Measurements from ENCODE around the gene SERPING1. TPM values are rescaled to one million over a fixed set of nuclear protein-coding genes. Genes with fewer than 3 reads are reported as not detected.
"Not testable (repeated sequence)": the region's sequence is repeated elsewhere in the genome, so short reads cannot be mapped to it uniquely, and the experiment has no call there.

Gene SERPING1
- polyA plus RNA-seq, 6 donors from 2014 or later: 0.82 TPM; not detected in 5

- no peak overlapping the region for H3K27ac Mint-ChIP-seq
These were observed 48.2 kb downstream of the SERPING1 start for GRCh38 chr11:57645689-57646085.

DNA sequence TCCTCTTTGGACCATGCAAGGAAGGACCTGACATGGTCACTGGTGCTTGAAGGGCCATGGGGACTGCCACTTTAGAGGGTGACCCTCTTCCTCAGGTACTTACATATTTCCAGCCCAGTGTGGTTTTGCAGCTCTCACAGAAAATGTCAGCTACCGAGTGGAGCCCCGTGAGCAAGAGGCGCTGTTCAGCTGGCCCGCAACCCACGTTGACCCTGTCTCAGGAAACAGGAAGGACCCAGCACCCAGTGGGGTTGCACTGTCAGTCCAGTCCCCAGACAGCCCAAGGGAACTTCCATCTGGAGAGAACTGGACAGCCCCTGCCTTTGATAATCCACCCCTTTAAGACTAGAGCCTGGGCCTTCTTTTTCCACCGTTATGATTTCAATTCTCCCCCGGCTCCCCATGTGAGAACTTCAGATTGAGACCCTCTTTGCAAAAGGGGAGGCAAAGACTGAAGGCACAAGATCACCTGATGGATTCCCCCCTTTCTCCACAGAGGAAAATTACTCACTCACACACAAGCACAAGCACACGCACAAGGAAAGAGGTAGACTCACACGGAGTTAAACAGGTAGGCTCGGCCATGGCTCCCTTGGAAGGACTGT is 48.8 kb downstream of the SERPING1 start:
- H3K4me3 Mint-ChIP-seq: peak overlapping the region in 6 of 8 donors; percentile 13 to 84 (median 49)
- DNase-seq (no peak), ATAC-seq (ENCODE audit: low read depth in 2 of 2) (no peak)
- peaks cover 35 to 54% (median 49%) of the 10 kb centered on the region in 3 donors for H3K4me1 Mint-ChIP-seq
- peaks cover 64 to 80% (median 69%) of the 10 kb centered on the region in 3 donors for H3K27me3 Mint-ChIP-seq
- peaks cover 0 to 4% (median 0%) of the 10 kb centered on the region in 7 donors for H3K9me3 Mint-ChIP-seq
- H3K36me3 Mint-ChIP-seq: peaks cover 0 to 9% of the 10 kb centered on the region in 2 donors
- H3K27ac Mint-ChIP-seq: peak overlapping the region in 2 of 6 donors; percentile 34 to 54

More at GRCh38 chr11:57645689-57646085, 48.2 kb downstream of the SERPING1 start:
- Mint-ChIP-seq H3K9me3 (peaks cover 0 to 4% (median 0%) of the 10 kb centered on the region in 7 donors), H3K27me3 (peaks cover 60 to 74% (median 62%) of the 10 kb centered on the region in 3 donors), H3K4me1 (peaks cover 35 to 54% (median 49%) of the 10 kb centered on the region in 3 donors), H3K36me3 (peaks cover 0 to 9% of the 10 kb centered on the region in 2 donors), H3K4me3 (peak overlapping the region in 1 of 8 donors; percentile 47)
- no peak for ATAC-seq (ENCODE audit: low read depth in 2 of 2)
- DNase-seq: no peak

DNA sequence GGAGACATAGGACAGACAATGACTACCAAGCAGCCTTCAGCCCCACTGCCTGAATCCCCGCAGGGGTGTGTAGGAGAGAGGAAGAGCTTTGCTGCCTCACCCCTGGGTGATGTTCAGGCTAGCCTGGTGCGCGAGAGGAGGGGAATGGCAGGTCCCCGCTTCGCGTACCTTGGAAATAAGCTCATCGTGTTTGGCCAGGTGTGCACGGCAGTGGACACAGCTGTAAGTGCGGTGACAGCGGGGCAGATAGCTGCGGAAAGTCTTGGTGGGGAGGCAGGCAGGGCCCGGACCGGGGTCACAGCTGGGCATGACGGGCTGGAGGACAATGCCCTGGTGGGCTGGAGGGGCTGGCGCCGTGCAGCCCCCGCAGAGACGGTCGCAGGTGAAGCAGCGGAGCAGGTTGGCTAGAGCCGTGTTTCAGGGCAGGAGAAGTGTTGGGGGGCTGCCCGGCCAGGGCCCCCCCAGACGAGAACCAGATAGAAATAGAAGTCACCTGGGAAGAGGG is 49.4 kb downstream of the SERPING1 start:
- DNase-seq (no peak), ATAC-seq (ENCODE audit: low read depth in 2 of 2) (no peak)
- Mint-ChIP-seq H3K4me1 (peaks cover 35 to 54% (median 49%) of the 10 kb centered on the region in 3 donors), H3K27ac (peak overlapping the region in 3 of 6 donors; percentile 34 to 77 (median 54)), H3K4me3 (peak overlapping the region in 6 of 8 donors; percentile 13 to 84 (median 52)), H3K9me3 (peaks cover 0 to 4% (median 0%) of the 10 kb centered on the region in 7 donors), H3K36me3 (peaks cover 0 to 9% of the 10 kb centered on the region in 2 donors), H3K27me3 (peaks cover 67 to 84% (median 71%) of the 10 kb centered on the region in 3 donors)

GRCh38 chr11:57647372-57647771 is 49.9 kb downstream of the SERPING1 start:
- Mint-ChIP-seq H3K27me3 (peaks cover 67 to 84% (median 71%) of the 10 kb centered on the region in 3 donors), H3K36me3 (peaks cover 0 to 9% of the 10 kb centered on the region in 2 donors), H3K4me3 (peak overlapping the region in 3 of 8 donors; percentile 4 to 54 (median 51)), H3K4me1 (peaks cover 35 to 59% (median 49%) of the 10 kb centered on the region in 3 donors), H3K9me3 (peaks cover 0 to 4% (median 0%) of the 10 kb centered on the region in 7 donors), H3K27ac (no peak overlapping the region)
- ATAC-seq (ENCODE audit: low read depth in 2 of 2) (no peak), DNase-seq (no peak)

DNA sequence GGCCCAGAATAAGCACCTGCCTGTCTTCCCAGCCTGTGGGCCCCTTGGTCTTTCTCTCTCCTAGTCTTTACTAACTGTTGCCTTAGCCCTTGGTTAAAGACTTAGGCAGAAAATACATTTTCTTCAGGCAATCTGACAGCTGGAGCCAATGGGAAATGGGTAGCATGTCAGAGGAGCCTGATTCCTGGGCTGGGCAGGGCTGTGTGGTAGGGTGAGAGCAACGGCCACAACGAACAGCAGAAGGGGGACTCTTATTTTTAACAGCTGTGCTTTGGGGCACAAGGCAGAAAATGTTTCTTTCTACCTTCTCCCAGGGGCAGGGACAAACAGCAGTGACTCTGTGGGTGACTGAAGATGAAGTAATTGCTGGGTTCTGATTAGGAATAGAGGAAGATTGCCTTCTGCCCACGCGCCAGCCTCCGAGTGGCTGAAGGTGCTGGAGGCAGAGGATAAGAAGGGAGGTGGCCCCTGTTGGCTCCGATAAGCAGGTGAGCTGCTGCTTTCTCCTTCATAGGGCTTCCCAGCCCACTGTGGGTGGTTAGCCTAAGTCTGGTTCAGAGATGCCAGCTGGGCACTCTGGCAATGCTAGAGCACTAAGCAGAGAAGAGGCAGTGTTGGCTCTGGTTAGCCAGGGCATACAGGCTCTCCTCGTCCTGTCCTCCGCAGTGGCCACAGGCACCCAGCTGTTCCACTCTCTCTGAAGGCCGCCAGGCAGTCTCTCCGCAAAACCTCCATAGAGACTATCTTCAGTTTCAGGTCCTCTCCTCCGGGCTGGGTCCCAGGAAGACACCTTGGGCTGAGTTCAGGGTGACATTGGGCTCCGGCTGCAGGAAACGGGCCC is 50.7 kb downstream of the SERPING1 start:
- peak overlapping the region in 3 of 6 donors; percentile 20 to 66 (median 24) for H3K27ac Mint-ChIP-seq

GRCh38 chr11:57648801-57649735 is 51.6 kb downstream of the SERPING1 start:
- Mint-ChIP-seq H3K4me3 (peak overlapping the region in 6 of 8 donors; percentile 50 to 77 (median 71)), H3K4me1 (peaks cover 35 to 69% (median 55%) of the 10 kb centered on the region in 3 donors), H3K9me3 (peaks cover 0 to 4% (median 0%) of the 10 kb centered on the region in 7 donors), H3K27me3 (peaks cover 59 to 72% (median 71%) of the 10 kb centered on the region in 3 donors), H3K36me3 (peaks cover 0 to 9% of the 10 kb centered on the region in 2 donors), H3K27ac (peak overlapping the region in 5 of 6 donors; percentile 16 to 91 (median 66))
- DNase-seq (no peak), ATAC-seq (ENCODE audit: low read depth in 2 of 2) (peak in 1 of 2 donors; percentile 19)

More for the DNA sequence above, 50.7 kb downstream of the SERPING1 start:
- Mint-ChIP-seq H3K36me3 (peaks cover 0 to 9% of the 10 kb centered on the region in 2 donors), H3K4me1 (peaks cover 35 to 67% (median 54%) of the 10 kb centered on the region in 3 donors), H3K4me3 (peak overlapping the region in 6 of 8 donors; percentile 22 to 77 (median 64)), H3K27me3 (peaks cover 67 to 81% (median 71%) of the 10 kb centered on the region in 3 donors), H3K9me3 (peaks cover 0 to 4% (median 0%) of the 10 kb centered on the region in 7 donors)
- ATAC-seq (ENCODE audit: low read depth in 2 of 2) (peak; percentile 9 to 10), DNase-seq (no peak)

- H3K4me3 Mint-ChIP-seq: peak within 1 kb of the TSS in 7 of 8 donors; percentile 25 to 77 (median 68)
- peaks cover 0 to 4% (median 0%) of the 10 kb centered on the region in 7 donors for H3K9me3 Mint-ChIP-seq
- peaks cover 51 to 65% (median 65%) of the 10 kb centered on the region in 3 donors for H3K27me3 Mint-ChIP-seq
- ATAC-seq (ENCODE audit: low read depth in 2 of 2) (peak; percentile 44 to 45), DNase-seq (no peak)
- H3K27ac Mint-ChIP-seq: peak within 1 kb of the TSS; percentile 24 to 91 (median 53)
- H3K4me1 Mint-ChIP-seq: peaks cover 35 to 62% (median 55%) of the 10 kb centered on the region in 3 donors
- peaks cover 0 to 9% of the 10 kb centered on the region in 2 donors for H3K36me3 Mint-ChIP-seq
These were observed 52.6 kb downstream of the SERPING1 start, which contains the start of gene YPEL4 for GRCh38 chr11:57649826-57650738. YPEL4 (minus strand) TSS chr11:57649912; CDS start chr11:57647107, 2,805 bp downstream.

DNA sequence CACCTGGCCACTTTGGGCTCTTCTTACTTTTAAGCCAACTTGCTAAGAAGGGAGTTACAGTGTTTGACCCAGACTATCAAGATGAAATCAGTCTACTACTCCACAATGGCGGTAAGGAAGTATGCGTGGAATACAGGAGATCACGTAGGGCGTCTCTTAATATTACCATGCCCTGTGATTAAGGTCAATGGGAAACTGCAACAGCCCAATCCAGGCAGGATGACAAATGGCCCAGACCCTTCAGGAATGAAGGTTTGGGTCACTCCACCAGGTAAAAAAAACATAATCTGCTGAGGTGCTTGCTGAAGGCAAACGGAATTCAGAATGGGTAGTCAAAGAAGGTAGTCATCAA is 53.2 kb downstream of the SERPING1 start:
- no peak overlapping the region for H3K4me3 Mint-ChIP-seq
- peaks cover 35 to 59% (median 55%) of the 10 kb centered on the region in 3 donors for H3K4me1 Mint-ChIP-seq
- peaks cover 48 to 59% (median 58%) of the 10 kb centered on the region in 3 donors for H3K27me3 Mint-ChIP-seq
- H3K9me3 Mint-ChIP-seq: peaks cover 0 to 4% (median 0%) of the 10 kb centered on the region in 7 donors
- H3K36me3 Mint-ChIP-seq: peaks cover 0 to 9% of the 10 kb centered on the region in 2 donors
- no peak overlapping the region for H3K27ac Mint-ChIP-seq
- DNase-seq (no peak), ATAC-seq (ENCODE audit: low read depth in 2 of 2) (no peak)

GRCh38 chr11:57651408-57651807 is 53.9 kb downstream of the SERPING1 start:
- Mint-ChIP-seq H3K9me3 (peaks cover 0 to 4% (median 0%) of the 10 kb centered on the region in 7 donors), H3K27me3 (peaks cover 41 to 52% (median 52%) of the 10 kb centered on the region in 3 donors), H3K36me3 (peaks cover 0 to 6% of the 10 kb centered on the region in 2 donors), H3K27ac (no peak overlapping the region), H3K4me1 (peaks cover 32 to 53% (median 50%) of the 10 kb centered on the region in 3 donors), H3K4me3 (no peak overlapping the region)
- ATAC-seq (ENCODE audit: low read depth in 2 of 2) (no peak), DNase-seq (no peak)

DNA sequence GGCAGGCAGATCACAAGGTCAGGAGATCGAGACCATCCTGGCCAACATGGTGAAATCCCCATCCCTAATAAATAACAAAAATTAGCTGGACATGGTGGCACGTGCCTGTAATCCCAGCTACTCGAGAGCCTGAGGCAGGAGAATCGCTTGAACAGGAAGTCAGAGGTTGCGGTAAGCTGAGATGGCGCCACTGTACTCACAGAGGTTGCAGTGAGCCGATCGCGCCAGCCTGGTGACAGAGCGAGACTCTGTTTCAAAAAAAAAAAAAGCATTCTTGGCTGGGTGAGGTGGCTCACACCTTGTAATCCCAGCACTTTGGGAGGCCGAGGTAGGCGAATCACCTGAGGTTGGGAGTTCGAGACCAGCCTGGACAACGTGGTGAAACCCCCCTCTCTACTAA is 54.7 kb downstream of the SERPING1 start:
- Mint-ChIP-seq H3K4me3 (peak overlapping the region in 6 of 8 donors; percentile 15 to 79 (median 62)), H3K27me3 (peaks cover 33 to 44% (median 43%) of the 10 kb centered on the region in 3 donors), H3K27ac (peak overlapping the region in 3 of 6 donors; percentile 20 to 49 (median 24)), H3K4me1 (peaks cover 28 to 52% (median 46%) of the 10 kb centered on the region in 3 donors)
- not testable (repeated sequence) for DNase-seq; H3K36me3 Mint-ChIP-seq; ATAC-seq (ENCODE audit: low read depth in 2 of 2); H3K9me3 Mint-ChIP-seq

DNA sequence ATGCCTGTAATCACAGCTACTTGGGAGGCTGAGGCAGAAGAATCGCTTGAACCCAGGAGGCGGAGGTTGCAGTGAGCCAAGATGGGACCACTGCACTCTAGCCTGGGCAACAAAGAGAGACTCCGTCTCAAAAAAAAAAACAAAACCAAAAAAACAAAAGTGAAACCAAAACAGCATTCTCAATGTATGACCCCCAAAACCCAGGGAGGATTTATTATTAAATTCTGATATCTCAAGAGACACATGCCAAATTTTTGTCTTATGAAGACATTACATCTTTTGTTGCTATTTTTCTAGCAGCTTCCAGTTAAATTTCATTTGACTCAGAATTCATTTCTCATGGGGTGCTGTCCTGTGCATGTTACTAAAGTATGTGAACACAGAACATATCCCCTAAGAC is 55.2 kb downstream of the SERPING1 start:
- peaks cover 29 to 39% (median 39%) of the 10 kb centered on the region in 3 donors for H3K27me3 Mint-ChIP-seq
- peaks cover 28 to 50% (median 45%) of the 10 kb centered on the region in 3 donors for H3K4me1 Mint-ChIP-seq
- no peaks in the 10 kb centered on the region for H3K36me3 Mint-ChIP-seq
- H3K27ac Mint-ChIP-seq: peak overlapping the region in 3 of 6 donors; percentile 24 to 49 (median 32)
- H3K9me3 Mint-ChIP-seq: no peaks in the 10 kb centered on the region
- DNase-seq: no peak
- peak overlapping the region in 6 of 8 donors; percentile 15 to 79 (median 46) for H3K4me3 Mint-ChIP-seq
- no peak for ATAC-seq (ENCODE audit: low read depth in 2 of 2)

All from naive B cell (primary cell).